SK-N-SH (cell line): ENCODE measurements around the gene BRCA1. TPM values are rescaled to one million over a fixed set of nuclear protein-coding genes. Genes with fewer than 3 reads are reported as not detected.

Source experiments
- CTCF ChIA-PET: fragments of 300-600, 350-600 bp; formaldehyde crosslinking; extraction: SDS; loops from one replicate; lab custom pipeline; 2021; lab: Yijun Ruan, JAX
- POLR2A ChIA-PET: fragments of 350-600 bp; sonication (Branson Sonifier 250); formaldehyde crosslinking; extraction: SDS; loops from one replicate; lab custom pipeline; 2020; ENCODE audit warnings: antibody characterized with exemption, inconsistent platforms; lab: Yijun Ruan, JAX
- DNase-seq: peaks from one replicate; pipeline ENCODE4 v3.0.0; 2012
- H2AFZ ChIP-seq: fragments of 200-600 bp; sonication (generic); 2 replicates; pipeline ENCODE4 v1.8.1; 2016; ENCODE audit warnings: antibody characterized with exemption, mild to moderate bottlenecking, low read depth
- H3F3A ChIP-seq: fragments of 200-600 bp; sonication (generic); replicated peaks from 2 replicates; pipeline ENCODE3; 2016; ENCODE audit warnings: antibody characterized with exemption, mild to moderate bottlenecking; ENCODE audit not compliant: insufficient read depth
- H3K27ac ChIP-seq, 2 experiments: fragments of 200-500 bp in 1 of 2; fragments of 200-600 bp in 1 of 2; sonication (Bioruptor generic) in 1 of 2; sonication (generic), shearing (Covaris generic) in 1 of 2; 2 replicates each; pipeline versions ENCODE4 v1.5.1 to v1.6.1; 2014 to 2016; ENCODE audit warnings: low read depth in 2 of 2, inconsistent platforms in 1 of 2, low read length in 1 of 2, mild to moderate bottlenecking in 1 of 2, mixed read lengths in 1 of 2
- H3K27me3 ChIP-seq: fragments of 200-600 bp; sonication (generic), shearing (Covaris generic); 2 replicates; pipeline ENCODE4 v1.6.1; 2016; ENCODE audit warnings: mixed run types; ENCODE audit not compliant: insufficient read depth
- H3K36me3 ChIP-seq, 2 experiments: fragments of 200-500 bp in 1 of 2; fragments of 200-600 bp in 1 of 2; sonication (Bioruptor generic) in 1 of 2; sonication (generic) in 1 of 2; replicated peaks in 1 of 2; 2 replicates each; pipeline versions ENCODE3 to v1.5.1; 2014 to 2016; ENCODE audit warnings: low read length in 1 of 2, mild to moderate bottlenecking in 1 of 2; ENCODE audit not compliant: insufficient read depth in 2 of 2, control insufficient read depth in 1 of 2
- H3K4me1 ChIP-seq, 2 experiments: fragments of 200-500 bp in 1 of 2; fragments of 200-600 bp in 1 of 2; sonication (Bioruptor generic) in 1 of 2; sonication (generic), shearing (Covaris generic) in 1 of 2; 2 replicates each; pipeline versions ENCODE4 v1.5.1 to v1.6.1; 2014 to 2016; ENCODE audit warnings: low read depth in 1 of 2, low read length in 1 of 2, mixed run types in 1 of 2; ENCODE audit not compliant: insufficient read depth in 2 of 2, control insufficient read depth in 1 of 2
- H3K4me2 ChIP-seq: fragments of 200-600 bp; sonication (generic), shearing (Covaris generic); 2 replicates; pipeline ENCODE4 v1.6.1; 2017; ENCODE audit warnings: mixed run types
- H3K4me3 ChIP-seq, 2 experiments: fragments of 200-500 bp in 1 of 2; fragments of 200-600 bp in 1 of 2; sonication (Bioruptor generic) in 1 of 2; sonication (generic), shearing (Covaris generic) in 1 of 2; 2 replicates each; pipeline versions ENCODE4 v1.5.1 to v1.8.1; 2014 to 2016; ENCODE audit warnings: low read depth in 2 of 2, inconsistent platforms in 1 of 2, low read length in 1 of 2, mild to moderate bottlenecking in 1 of 2, mixed read lengths in 1 of 2, moderate library complexity in 1 of 2
- H3K79me2 ChIP-seq: fragments of 200-600 bp; sonication (generic); 2 replicates; pipeline ENCODE4 v1.8.1; 2017; ENCODE audit warnings: mild to moderate bottlenecking; ENCODE audit not compliant: insufficient read depth
- H3K9ac ChIP-seq: fragments of 200-600 bp; sonication (generic); 2 replicates; pipeline ENCODE4 v1.6.1; 2017; ENCODE audit warnings: mixed run types
- H3K9me2 ChIP-seq: fragments of 200-600 bp; sonication (generic); 2 replicates; pipeline ENCODE4 v1.6.1; 2017; ENCODE audit warnings: mixed run types
- H3K9me3 ChIP-seq: fragments of 200-600 bp; sonication (generic); 2 replicates; pipeline ENCODE4 v1.6.1; 2017; ENCODE audit warnings: mixed run types, mild to moderate bottlenecking, moderate library complexity
- H4K20me1 ChIP-seq: fragments of 200-600 bp; sonication (generic); 2 replicates; pipeline ENCODE4 v1.6.1; 2017; ENCODE audit warnings: mild to moderate bottlenecking, mixed run types; ENCODE audit not compliant: insufficient read depth
- CHD2 ChIP-seq: fragments of 150-350 bp; IDR thresholded peaks from 2 replicates; pipeline ENCODE4 v1.6.1; 2018; ENCODE audit warnings: low read length; ENCODE audit not compliant: partially characterized antibody
- CTCF ChIP-seq: fragments of 200-600 bp; sonication (generic); IDR thresholded peaks from 2 replicates; pipeline ENCODE4 v1.6.1; 2017; ENCODE audit warnings: antibody characterized with exemption, mild to moderate bottlenecking, moderate library complexity
- FOXM1 ChIP-seq: IDR thresholded peaks from 2 replicates; pipeline ENCODE4 v1.4.0; 2012; ENCODE audit warnings: low read depth, mild to moderate bottlenecking
- GATA2 ChIP-seq: sonication (generic); formaldehyde crosslinking; IDR thresholded peaks from 2 replicates; pipeline ENCODE4 v1.5.0; 2020; ENCODE audit warnings: mild to moderate bottlenecking, missing genetic modification reagents
- MXI1 ChIP-seq: IDR thresholded peaks from 2 replicates; pipeline ENCODE4 v1.6.1; 2012; ENCODE audit warnings: mild to moderate bottlenecking, low read depth, low read length, improper control_type of control experiment
- NFIC ChIP-seq: IDR thresholded peaks from 2 replicates; pipeline ENCODE4 v1.4.0; 2012; ENCODE audit warnings: borderline replicate concordance
- REST ChIP-seq: IDR thresholded peaks from 2 replicates; pipeline ENCODE4 v1.6.1; 2012; ENCODE audit warnings: mild to moderate bottlenecking, low read depth, low read length, moderate library complexity
- SMC3 ChIP-seq: IDR thresholded peaks from 2 replicates; pipeline ENCODE4 v1.6.1; 2012; ENCODE audit warnings: low read depth, low read length, improper control_type of control experiment
- USF2 ChIP-seq: fragments of 150-350 bp; IDR thresholded peaks from 2 replicates; pipeline ENCODE4 v1.6.1; 2017; ENCODE audit warnings: antibody characterized with exemption, low read length, low read depth, borderline replicate concordance
- WGBS: methylation state at CpG from one replicate; pipeline ENCODE4 v1.1.6; 2017; ENCODE audit warnings: low lambda C conversion rate; 5-methylcytosine and 5-hydroxymethylcytosine counted together
- polyA plus RNA-seq, 3 experiments: library from polyadenylated mRNA; depleted of rRNA; stranded (reverse); fragments of >200 nt; gene quantifications; 2 replicates each; pipeline ENCODE4 v1.2.3, GENCODE V29; 2012
- TF ChIP-seq, protein P1 (sequence below): IDR thresholded peaks from 2 replicates; pipeline ENCODE4 v1.4.0; 2012; ENCODE audit warnings: low read depth, borderline replicate concordance

Gene BRCA1
- polyA plus RNA-seq, 1 of the 3 experiments (the other 2 are of a cell fraction) = 11.2 TPM

GRCh38 chr17:43151880-43152456 lies 26.8 kb upstream of the BRCA1 start:
- 95% methylated on average over 3 of the region's 3 CpGs for WGBS
- Histone ChIP-seq H3K27ac (no peak overlapping the region), H2AFZ (no peak overlapping the region), H3K4me1 (no peaks in the 10 kb centered on the region), H3K27me3 (no peaks in the 10 kb centered on the region), H3K4me3 (no peak overlapping the region), H3K9me2 (no peaks in the 10 kb centered on the region), H3K79me2 (no peaks in the 10 kb centered on the region), H3K9me3 (no peaks in the 10 kb centered on the region), H3K36me3 (peaks cover 0 to 13% of the 10 kb centered on the region in 2 experiments), H3F3A (no peaks in the 10 kb centered on the region), H4K20me1 (no peaks in the 10 kb centered on the region), H3K9ac (no peak overlapping the region), H3K4me2 (no peak overlapping the region)
- DNase-seq = no peak
- TF ChIP-seq CHD2 (no peak), REST (no peak), USF2 (no peak)
- ChIA-PET POLR2A (no interaction called here), CTCF (interaction anchor here (1.2 kb wide), 1 partner anchor 17 kb away, joined by 3 read pairs; no protein-coding TSS in a partner anchor)

- CTCF ChIA-PET = no interaction called here
- Histone ChIP-seq H3K4me1 (no peaks in the 10 kb centered on the region), H3F3A (no peaks in the 10 kb centered on the region), H3K9ac (no peak overlapping the region), H3K4me3 (no peak overlapping the region), H2AFZ (no peak overlapping the region), H3K79me2 (no peaks in the 10 kb centered on the region; the same call in 1 of the 2 replicates), H3K27ac (no peak overlapping the region), H3K36me3 (peaks cover 2 to 3% of the 10 kb centered on the region in 2 experiments), H4K20me1 (no peaks in the 10 kb centered on the region), H3K9me2 (no peaks in the 10 kb centered on the region), H3K4me2 (no peak overlapping the region), H3K9me3 (no peaks in the 10 kb centered on the region), H3K27me3 (no peaks in the 10 kb centered on the region)
- POLR2A ChIA-PET = no interaction called here
- TF ChIP-seq, protein P1, sequence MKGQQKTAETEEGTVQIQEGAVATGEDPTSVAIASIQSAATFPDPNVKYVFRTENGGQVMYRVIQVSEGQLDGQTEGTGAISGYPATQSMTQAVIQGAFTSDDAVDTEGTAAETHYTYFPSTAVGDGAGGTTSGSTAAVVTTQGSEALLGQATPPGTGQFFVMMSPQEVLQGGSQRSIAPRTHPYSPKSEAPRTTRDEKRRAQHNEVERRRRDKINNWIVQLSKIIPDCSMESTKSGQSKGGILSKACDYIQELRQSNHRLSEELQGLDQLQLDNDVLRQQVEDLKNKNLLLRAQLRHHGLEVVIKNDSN = no peak
- TF ChIP-seq MXI1 = no peak
- TF ChIP-seq CTCF = no peak
- TF ChIP-seq NFIC = no peak
- no peak for TF ChIP-seq SMC3
- TF ChIP-seq FOXM1 = no peak
- no peak for TF ChIP-seq GATA2 (CRISPR knock-in tag)
- DNase-seq = no peak
- 94% methylated on average over 4 of the region's 4 CpGs for WGBS
Measured at GRCh38 chr17:43146649-43147048, 21.5 kb upstream of the BRCA1 start.
